H1 (cell line): ENCODE data around the gene PRKD3. TPM values are rescaled to one million over a fixed set of nuclear protein-coding genes. Genes with fewer than 3 reads are reported as not detected.

Source experiments
- CTCF ChIA-PET: fragments of 300-600 bp; sonication (Branson Sonifier 250); formaldehyde crosslinking; loops from one replicate; lab custom pipeline; 2021; ENCODE audit not compliant: partially characterized antibody; lab: Charles Lee
- POLR2A ChIA-PET: fragments of 300-600 bp; sonication (Branson Sonifier 250); formaldehyde crosslinking; loops from one replicate; lab custom pipeline; 2021; ENCODE audit warnings: inconsistent platforms; ENCODE audit not compliant: partially characterized antibody; lab: Charles Lee
- DNase-seq, 2 experiments: peaks; one replicate each; pipeline versions ENCODE4 v3.0.0 to v3.0.0-alpha.2; 2010 to 2022; ENCODE audit warnings: low spot score in 2 of 2, low read depth in 1 of 2, mixed read lengths in 1 of 2
- FAIRE-seq: peaks from 2 replicates; lab custom pipeline; 2011; peaks lifted over from hg19 to GRCh38; lab: Jason Lieb, UNC
- H2AFZ ChIP-seq: 2 replicates; pipeline ENCODE4 v1.8.1; 2012; ENCODE audit warnings: low read length, inconsistent platforms
- H2AK5ac ChIP-seq: 2 replicates; pipeline ENCODE4 v1.6.1; 2013; ENCODE audit warnings: low read depth, low read length
- H2BK120ac ChIP-seq: replicated peaks from 2 replicates; pipeline ENCODE3; 2013; ENCODE audit warnings: low read depth, low read length, inconsistent platforms
- H2BK12ac ChIP-seq: 2 replicates; pipeline ENCODE4 v1.6.1; 2013; ENCODE audit warnings: low read depth, low read length
- H2BK15ac ChIP-seq: 2 replicates; pipeline ENCODE4 v1.6.1; 2013; ENCODE audit warnings: low read length
- H2BK20ac ChIP-seq: 2 replicates; pipeline ENCODE4 v1.6.1; 2013; ENCODE audit warnings: low read length
- H2BK5ac ChIP-seq: 2 replicates; pipeline ENCODE4 v1.6.1; 2013; ENCODE audit warnings: low read depth, low read length
- H3K14ac ChIP-seq: 2 replicates; pipeline ENCODE4 v1.6.1; 2013; ENCODE audit warnings: inconsistent platforms; ENCODE audit not compliant: insufficient read length
- H3K18ac ChIP-seq: 2 replicates; pipeline ENCODE4 v1.6.1; 2013; ENCODE audit warnings: low read length; ENCODE audit errors: extremely low read depth
- H3K23ac ChIP-seq: 2 replicates; pipeline ENCODE4 v1.6.1; 2013; ENCODE audit warnings: inconsistent platforms; ENCODE audit not compliant: insufficient read length
- H3K23me2 ChIP-seq: 2 replicates; pipeline ENCODE4 v1.6.1; 2013; ENCODE audit warnings: low read depth, low read length
- H3K27ac ChIP-seq: 2 replicates; pipeline ENCODE4 v1.6.1; 2011; ENCODE audit warnings: low read depth, low read length, inconsistent platforms
- H3K27me3 ChIP-seq, 4 experiments: replicated peaks in 1 of 4; 1 replicate in 1 of 4; 2 replicates in 3 of 4; pipeline versions ENCODE4 v1.6.1 to v1.8.1; 2011 to 2013; ENCODE audit warnings: low read length in 3 of 4, mild to moderate bottlenecking in 3 of 4, inconsistent platforms in 2 of 4, mixed read lengths in 2 of 4, moderate library complexity in 1 of 4; ENCODE audit not compliant: control insufficient read depth in 3 of 4, insufficient read depth in 3 of 4; ENCODE audit errors: extremely low read depth in 1 of 4
- H3K36me3 ChIP-seq, 4 experiments: 2 replicates each; pipeline versions ENCODE4 v1.6.1 to v1.8.1; 2011 to 2013; ENCODE audit warnings: mild to moderate bottlenecking in 4 of 4, low read length in 3 of 4, moderate library complexity in 2 of 4, control low read depth in 1 of 4, inconsistent platforms in 1 of 4; ENCODE audit not compliant: insufficient read depth in 4 of 4, control insufficient read depth in 2 of 4
- H3K4ac ChIP-seq: replicated peaks from 2 replicates; pipeline ENCODE3; 2013; ENCODE audit warnings: low read length, low read depth, mixed read lengths, inconsistent platforms; ENCODE audit not compliant: insufficient read length
- H3K4me1 ChIP-seq, 4 experiments: replicated peaks in 1 of 4; 1 replicate in 1 of 4; 2 replicates in 3 of 4; pipeline versions ENCODE4 v1.6.1 to v1.8.1; 2011 to 2013; ENCODE audit warnings: low read length in 3 of 4, inconsistent platforms in 2 of 4, mixed read lengths in 1 of 4; ENCODE audit not compliant: insufficient read depth in 4 of 4, control insufficient read depth in 3 of 4
- H3K4me2 ChIP-seq, 2 experiments: 2 replicates each; pipeline versions ENCODE4 v1.6.1 to v1.8.1; 2011 to 2013; ENCODE audit warnings: low read depth in 2 of 2, low read length in 2 of 2, control low read depth in 1 of 2, inconsistent platforms in 1 of 2, mild to moderate bottlenecking in 1 of 2; ENCODE audit not compliant: insufficient read depth in 1 of 2
- H3K4me3 ChIP-seq, 4 experiments: fragments of 200-600, 300-600 bp in 1 of 4; sonication (generic), shearing (Covaris generic), sonication (Bioruptor Twin) in 1 of 4; 2 replicates each; pipeline versions ENCODE4 v1.5.1 to v1.8.1; 2011 to 2016; ENCODE audit warnings: low read length in 4 of 4, low read depth in 3 of 4, control low read depth in 2 of 4, inconsistent platforms in 2 of 4, mild to moderate bottlenecking in 2 of 4, mixed read lengths in 1 of 4, moderate library complexity in 1 of 4; ENCODE audit not compliant: insufficient read depth in 2 of 4; ENCODE audit errors: extremely low read depth in 1 of 4
- H3K56ac ChIP-seq: replicated peaks from 2 replicates; pipeline ENCODE3; 2013; ENCODE audit warnings: low read depth, mild to moderate bottlenecking, mixed read lengths, low read length, inconsistent platforms; ENCODE audit not compliant: insufficient read length
- H3K79me1 ChIP-seq: 2 replicates; pipeline ENCODE4 v1.6.1; 2013; ENCODE audit warnings: low read depth, low read length, control low read depth
- H3K79me2 ChIP-seq, 2 experiments: 2 replicates each; pipeline versions ENCODE4 v1.6.1 to v1.8.1; 2012 to 2013; ENCODE audit warnings: low read length in 2 of 2, mild to moderate bottlenecking in 2 of 2, inconsistent platforms in 1 of 2; ENCODE audit not compliant: insufficient read depth in 2 of 2, control insufficient read depth in 1 of 2
- H3K9ac ChIP-seq, 4 experiments: replicated peaks in 1 of 4; 1 replicate in 1 of 4; 2 replicates in 3 of 4; pipeline versions ENCODE4 v1.6.1 to v1.8.1; 2011 to 2013; ENCODE audit warnings: low read depth in 3 of 4, low read length in 3 of 4, control low read depth in 2 of 4, mild to moderate bottlenecking in 2 of 4, moderate library complexity in 2 of 4, inconsistent platforms in 1 of 4; ENCODE audit errors: extremely low read depth in 1 of 4
- H3K9me3 ChIP-seq, 2 experiments: 2 replicates each; pipeline versions ENCODE4 v1.6.1 to v1.8.1; 2012 to 2013; ENCODE audit warnings: mild to moderate bottlenecking in 2 of 2, moderate library complexity in 2 of 2, control low read depth in 1 of 2, inconsistent platforms in 1 of 2, low read depth in 1 of 2, low read length in 1 of 2, mixed read lengths in 1 of 2; ENCODE audit not compliant: insufficient read depth in 2 of 2
- H4K20me1 ChIP-seq, 2 experiments: replicated peaks in 1 of 2; 2 replicates each; pipeline versions ENCODE3 to v1.8.1; 2011 to 2013; ENCODE audit warnings: inconsistent platforms in 2 of 2, low read length in 2 of 2, mild to moderate bottlenecking in 1 of 2; ENCODE audit not compliant: insufficient read depth in 2 of 2, control insufficient read depth in 1 of 2
- H4K5ac ChIP-seq: 2 replicates; pipeline ENCODE4 v1.6.1; 2013; ENCODE audit warnings: low read length, low read depth, mixed read lengths, inconsistent platforms; ENCODE audit not compliant: insufficient read length
- H4K8ac ChIP-seq: 2 replicates; pipeline ENCODE4 v1.8.0; 2013; ENCODE audit warnings: mild to moderate bottlenecking, moderate library complexity, low read length, inconsistent platforms; ENCODE audit not compliant: insufficient read depth; ENCODE audit errors: extremely low read depth
- H4K91ac ChIP-seq: replicated peaks from 2 replicates; pipeline ENCODE3; 2013; ENCODE audit warnings: low read length, mixed read lengths, inconsistent platforms; ENCODE audit not compliant: insufficient read length
- CHD1 ChIP-seq: IDR thresholded peaks from 2 replicates; pipeline ENCODE4 v1.6.1; 2012; ENCODE audit warnings: low read depth, low read length, improper control_type of control experiment
- HDAC6 ChIP-seq: IDR thresholded peaks from one replicate; pipeline ENCODE4 v1.7.1; 2012; ENCODE audit warnings: low read depth, mild to moderate bottlenecking, inconsistent platforms, low read length, moderate library complexity
- RFX5 ChIP-seq: IDR thresholded peaks from 2 replicates; pipeline ENCODE4 v1.6.1; 2011; ENCODE audit warnings: low read depth, low read length, improper control_type of control experiment, borderline replicate concordance
- SIN3A ChIP-seq, 2 experiments: IDR thresholded peaks in 1 of 2; conservative IDR thresholded peaks in 1 of 2; 2 replicates each; pipeline ENCODE4 v1.6.1; 2011 to 2012; ENCODE audit warnings: low read length in 2 of 2, improper control_type of control experiment in 1 of 2, low read depth in 1 of 2, mild to moderate bottlenecking in 1 of 2
- SIRT6 ChIP-seq: IDR thresholded peaks from one replicate; pipeline ENCODE4 v1.7.1; 2012; ENCODE audit warnings: low read length, inconsistent platforms
- SIX5 ChIP-seq: IDR thresholded peaks from 2 replicates; pipeline ENCODE4 v1.6.1; 2011; ENCODE audit warnings: mild to moderate bottlenecking, low read depth, low read length
- WGBS, 2 experiments: shearing (Covaris generic) in 1 of 2; methylation state at CpG; one replicate each; pipeline versions ENCODE4 v1.1.6 to v1.1.7; 2013 to 2015; ENCODE audit warnings: low lambda C conversion rate in 2 of 2, mixed read lengths in 2 of 2, inconsistent platforms in 1 of 2, low coverage in 1 of 2, missing lambda C conversion rate in 1 of 2; ENCODE audit not compliant: insufficient replicate concordance in 2 of 2, insufficient coverage in 1 of 2, insufficient read length in 1 of 2; ENCODE audit errors: extremely low coverage in 1 of 2, missing lambda C conversion rate in 1 of 2; 5-methylcytosine and 5-hydroxymethylcytosine counted together
- polyA plus RNA-seq, 7 experiments: library from polyadenylated mRNA; depleted of rRNA in 3 of 7; stranded (reverse) in 5 of 7; unstranded in 2 of 7; fragments of >200 nt in 5 of 7; fragments of 200-250 nt in 2 of 7; gene quantifications; 1 replicate in 5 of 7; 2 replicates in 1 of 7; 4 replicates in 1 of 7; pipeline versions ENCODE4 v1.2.1 to v1.2.3, GENCODE V29; 2011 to 2013; ENCODE audit warnings: missing spikeins in 2 of 7, mixed read lengths in 2 of 7
- total RNA-seq: library from RNA; stranded (reverse); fragmentation: NEBNext Ultra II Directional; extraction: Animal tissue kit (Norgen Biotek cat#: 25700); gene quantifications from 2 replicates; pipeline ENCODE4 v1.2.1, GENCODE V29; 2021

PRKD3 gene
- total and polyA plus RNA-seq, 2 of the 8 experiments (the other 6 are each of a cell fraction or from before 2014, with no cell fraction given): 12.0 to 63.3 TPM

DNA sequence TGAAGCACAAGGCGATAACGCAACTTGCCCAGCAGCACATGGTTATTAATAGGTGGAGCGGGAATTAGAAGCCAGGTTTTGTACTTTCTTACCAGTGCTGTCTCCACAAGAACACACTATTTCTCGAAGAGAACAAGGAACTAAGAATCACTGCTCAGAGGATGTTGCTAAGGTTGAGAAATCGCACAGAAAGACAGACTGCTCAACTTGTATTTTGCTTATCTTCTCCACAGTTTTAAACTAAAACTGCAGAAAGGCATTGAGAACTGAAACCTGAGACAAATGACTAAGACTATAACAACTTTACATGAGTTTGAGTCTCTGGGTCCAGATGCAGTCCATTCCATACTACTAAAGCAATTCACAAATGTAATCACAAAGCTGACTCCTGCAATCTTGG lies 6.2 kb downstream of the PRKD3 start:
- H2BK12ac ChIP-seq: no peak overlapping the region
- no peak overlapping the region for H3K23ac ChIP-seq
- H2AFZ ChIP-seq: no peak overlapping the region
- FAIRE-seq (no peak), DNase-seq (no peak)
- TF ChIP-seq SIRT6 (no peak), RFX5 (no peak), SIN3A (conservative IDR thresholded peaks at IDR 0.05 in 1 of 2, IDR thresholded peaks at IDR 0.05 in 1 of 2; ENCODE audit: low read depth in 1 of 2, low read length in 2 of 2) (no peak), SIX5 (no peak), CHD1 (no peak), HDAC6 (no peak)
- peaks cover 0 to 5% (median 0%) of the 10 kb centered on the region in 4 experiments; a peak in 2 of 8 replicates for H3K36me3 ChIP-seq
- no peak overlapping the region for H3K4me3 ChIP-seq
- H2BK20ac ChIP-seq: no peak overlapping the region
- 92% methylated on average over 5 of the region's 5 CpGs; no CpG with 5 or more reads in 1 of the 2 experiments for WGBS, 2 experiments
- no peak overlapping the region for H3K56ac ChIP-seq
- H4K20me1 ChIP-seq: peaks cover 2 to 4% of the 10 kb centered on the region in 2 experiments
- peaks cover 0 to 2% (median 0%) of the 10 kb centered on the region in 4 experiments; a peak in 4 of 7 replicates for H3K4me1 ChIP-seq
- H4K91ac ChIP-seq: no peak overlapping the region
- no peaks in the 10 kb centered on the region for H3K9me3 ChIP-seq
- H3K4ac ChIP-seq: no peak overlapping the region
- no peak overlapping the region for H3K18ac ChIP-seq
- H3K23me2 ChIP-seq: 0 out of 2 replicates have a peak, but pooled peaks cover 2% of the 10 kb centered on the region
- no peak overlapping the region for H2BK120ac ChIP-seq
- ChIA-PET CTCF (interaction anchor here (1.2 kb wide), 1 partner anchor 59 kb away, joined by 3 read pairs; no protein-coding TSS in a partner anchor), POLR2A (no interaction called here)
- H3K79me2 ChIP-seq: peaks cover 4 to 99% of the 10 kb centered on the region in 2 experiments; a peak in 3 of 4 replicates
- no peak overlapping the region for H4K8ac ChIP-seq
- no peak overlapping the region for H3K27ac ChIP-seq
- no peak overlapping the region for H2AK5ac ChIP-seq
- no peak overlapping the region for H2BK15ac ChIP-seq
- no peak overlapping the region for H3K9ac ChIP-seq
- no peak overlapping the region for H3K14ac ChIP-seq
- no peak overlapping the region for H3K4me2 ChIP-seq
- H3K27me3 ChIP-seq: no peaks in the 10 kb centered on the region
- H3K79me1 ChIP-seq: no peaks in the 10 kb centered on the region; the same call in 1 of the 2 replicates
- no peak overlapping the region for H2BK5ac ChIP-seq
- no peak overlapping the region for H4K5ac ChIP-seq
